HG03442 (cell line): Measurements from ENCODE around the gene CFAP161.
"Not testable (repeated sequence)": the region's sequence is repeated elsewhere in the genome, so short reads cannot be mapped to it uniquely, and the experiment has no call there.

Experiments used
- ATAC-seq: cut with Tn5 transposase; IDR thresholded peaks from one replicate; pipeline ENCODE4 v1.9.1; 2021; ENCODE audit warnings: mild to moderate bottlenecking, moderate library complexity; ENCODE audit not compliant: unreplicated experiment

Gene CFAP161

GRCh38 chr15:81157195-81157938 lies 23.3 kb downstream of the CFAP161 start:
- ATAC-seq, result no peak

- ATAC-seq, result no peak
Measured at GRCh38 chr15:81157939-81158223, 23.8 kb downstream of the CFAP161 start.

GRCh38 chr15:81158561-81158960 lies 24.5 kb downstream of the CFAP161 start:
- not testable (repeated sequence) for ATAC-seq

- no peak for ATAC-seq
Measured at GRCh38 chr15:81160312-81161159, 26.5 kb downstream of the CFAP161 start.

GRCh38 chr15:81161160-81161673 lies 27.1 kb downstream of the CFAP161 start:
- no peak for ATAC-seq

GRCh38 chr15:81161851-81162250 lies 27.8 kb downstream of the CFAP161 start:
- ATAC-seq, result no peak

GRCh38 chr15:81163961-81164800 lies 30.1 kb downstream of the CFAP161 start:
- ATAC-seq, result no peak

GRCh38 chr15:81165535-81165934 lies 31.5 kb downstream of the CFAP161 start:
- ATAC-seq, result no peak

- ATAC-seq, result no peak
Measured at GRCh38 chr15:81166636-81167305, 32.7 kb downstream of the CFAP161 start.

- no peak for ATAC-seq
Measured at GRCh38 chr15:81168131-81168526, 34.1 kb downstream of the CFAP161 start.

- no peak for ATAC-seq
Measured at GRCh38 chr15:81168644-81169043, 34.6 kb downstream of the CFAP161 start.

- no peak for ATAC-seq
Measured at GRCh38 chr15:81170511-81170910, 36.4 kb downstream of the CFAP161 start.

GRCh38 chr15:81171286-81171685 lies 37.2 kb downstream of the CFAP161 start:
- ATAC-seq, result no peak

GRCh38 chr15:81174125-81174791 lies 40.2 kb downstream of the CFAP161 start:
- no peak for ATAC-seq

GRCh38 chr15:81174792-81175327 lies 40.8 kb downstream of the CFAP161 start:
- no peak for ATAC-seq

- no peak for ATAC-seq
Measured at GRCh38 chr15:81175496-81175895, 41.4 kb downstream of the CFAP161 start.

- no peak for ATAC-seq
Measured at GRCh38 chr15:81176291-81176893, 42.3 kb downstream of the CFAP161 start.

- no peak for ATAC-seq
Measured at GRCh38 chr15:81178365-81178764, 44.3 kb downstream of the CFAP161 start.

- ATAC-seq, result no peak
Measured at GRCh38 chr15:81181220-81181619, 47.1 kb downstream of the CFAP161 start.
